ENCODE results near the gene OSTM1. TPM values are rescaled to one million over a fixed set of nuclear protein-coding genes. Genes with fewer than 3 reads are reported as not detected.
A peak's percentile ranks its signal among the peaks of the same experiment; 100 is the strongest.

The OSTM1 gene
- total RNA-seq, 2 experiments from 2014 or later: 16.3 to 20.9 TPM

DNA sequence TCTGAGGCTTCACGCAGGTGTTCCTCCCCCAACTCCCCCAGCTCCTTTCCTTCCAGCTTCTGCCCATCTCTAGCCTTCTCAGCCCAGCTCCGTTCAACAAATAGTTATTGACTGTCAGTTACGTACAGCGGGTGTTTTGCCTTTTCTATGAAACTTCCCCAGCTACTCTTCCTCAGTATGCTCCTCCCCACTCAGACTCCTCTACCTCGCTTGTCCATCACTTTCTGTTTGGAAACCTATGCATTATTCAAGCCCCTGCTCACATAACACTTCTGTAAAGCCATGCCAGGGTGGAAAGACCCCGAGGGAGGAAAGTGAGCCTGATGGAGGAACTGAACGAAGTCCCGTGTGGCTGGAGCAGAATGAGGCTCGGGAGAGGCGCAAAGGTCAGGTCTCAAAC is 47.1 kb upstream of the OSTM1 start:
- Mint-ChIP-seq H3K4me1 (ENCODE audit: low read depth) (peaks cover 27% of the 10 kb centered on the region), H3K36me3 (ENCODE audit: low read depth) (no peaks in the 10 kb centered on the region), H3K4me3 (peak overlapping the region; percentile 7), H3K27ac (no peak overlapping the region), H3K9me3 (no peaks in the 10 kb centered on the region), H3K27me3 (peaks cover 91% of the 10 kb centered on the region)
- Histone ChIP-seq H3K4me3 (ENCODE audit: low read length) (no peak overlapping the region), H3K27ac (ENCODE audit: low read depth in 1 of 2, low read length in 2 of 2) (no peak overlapping the region), H3K4me1 (ENCODE audit: insufficient read depth, low read length) (peaks cover 32% of the 10 kb centered on the region), H3K36me3 (ENCODE audit: insufficient read depth, low read length) (no peaks in the 10 kb centered on the region), H3K9me3 (ENCODE audit: control insufficient read depth in 1 of 2, insufficient read depth in 1 of 2, low read length in 2 of 2) (peaks cover 0 to 11% of the 10 kb centered on the region in 2 experiments), H3K27me3 (ENCODE audit: control insufficient read depth in 1 of 2, insufficient read depth in 2 of 2, low read length in 2 of 2) (peaks cover 64 to 94% of the 10 kb centered on the region in 2 experiments)
- no peak for DNase-seq
- ChIA-PET POLR2A (no interaction called here), CTCF (no interaction called here)
- TF ChIP-seq, protein P1, sequence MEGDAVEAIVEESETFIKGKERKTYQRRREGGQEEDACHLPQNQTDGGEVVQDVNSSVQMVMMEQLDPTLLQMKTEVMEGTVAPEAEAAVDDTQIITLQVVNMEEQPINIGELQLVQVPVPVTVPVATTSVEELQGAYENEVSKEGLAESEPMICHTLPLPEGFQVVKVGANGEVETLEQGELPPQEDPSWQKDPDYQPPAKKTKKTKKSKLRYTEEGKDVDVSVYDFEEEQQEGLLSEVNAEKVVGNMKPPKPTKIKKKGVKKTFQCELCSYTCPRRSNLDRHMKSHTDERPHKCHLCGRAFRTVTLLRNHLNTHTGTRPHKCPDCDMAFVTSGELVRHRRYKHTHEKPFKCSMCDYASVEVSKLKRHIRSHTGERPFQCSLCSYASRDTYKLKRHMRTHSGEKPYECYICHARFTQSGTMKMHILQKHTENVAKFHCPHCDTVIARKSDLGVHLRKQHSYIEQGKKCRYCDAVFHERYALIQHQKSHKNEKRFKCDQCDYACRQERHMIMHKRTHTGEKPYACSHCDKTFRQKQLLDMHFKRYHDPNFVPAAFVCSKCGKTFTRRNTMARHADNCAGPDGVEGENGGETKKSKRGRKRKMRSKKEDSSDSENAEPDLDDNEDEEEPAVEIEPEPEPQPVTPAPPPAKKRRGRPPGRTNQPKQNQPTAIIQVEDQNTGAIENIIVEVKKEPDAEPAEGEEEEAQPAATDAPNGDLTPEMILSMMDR (IDR thresholded peaks at IDR 0.05): no peak
- no peak for ATAC-seq (ENCODE audit: poor library complexity)
- intact Hi-C loops (cut with DNase I, micrococcal nuclease): loop anchor here in 1 of 2 experiments (5.0 kb wide), 1 partner anchor 41 kb away; no protein-coding TSS in a partner anchor

DNA sequence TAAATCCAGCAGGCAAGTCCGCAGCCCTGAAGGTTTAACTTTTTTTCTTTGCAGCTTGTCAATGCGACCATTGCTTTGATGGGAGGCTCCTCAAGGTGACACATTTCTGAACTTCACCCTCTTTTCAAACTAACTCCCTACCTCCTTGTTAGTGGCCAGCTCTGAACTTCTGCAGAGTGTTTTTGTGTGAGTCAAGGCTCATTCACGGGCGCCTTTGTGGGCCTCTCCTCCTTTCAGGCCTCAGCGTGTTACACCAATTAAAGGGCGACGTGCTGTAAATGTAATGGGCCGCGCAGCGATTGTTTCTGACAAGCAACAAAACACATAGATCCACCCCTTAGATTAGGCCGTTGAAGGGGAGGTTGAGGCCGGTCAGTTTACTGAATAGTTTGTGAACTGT is 45.8 kb upstream of the OSTM1 start:
- H3K36me3 Mint-ChIP-seq (ENCODE audit: low read depth): no peaks in the 10 kb centered on the region
- intact Hi-C loops (cut with DNase I, micrococcal nuclease): loop anchor here in 1 of 2 experiments (5.0 kb wide), 1 partner anchor 42 kb away; no protein-coding TSS in a partner anchor

DNA sequence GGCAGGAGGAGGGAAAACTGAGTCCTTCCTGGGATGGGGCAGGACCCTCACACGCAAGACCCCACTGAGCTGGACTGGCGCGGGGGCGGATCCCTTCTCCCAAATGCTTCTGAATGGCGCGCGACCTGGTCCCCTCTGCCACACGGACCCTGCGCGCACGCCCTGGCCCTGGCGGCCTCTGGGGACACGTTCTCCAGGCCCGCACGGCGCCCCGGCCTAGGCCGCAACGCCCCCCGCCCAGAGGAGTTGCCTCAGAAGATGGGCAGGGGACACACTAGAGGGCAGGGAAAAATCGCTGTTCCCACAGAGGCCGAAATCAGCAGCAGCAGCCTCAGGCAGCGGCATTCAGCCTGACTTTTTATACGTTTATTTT is 45.2 kb upstream of the OSTM1 start:
- Mint-ChIP-seq H3K27ac (no peak overlapping the region), H3K9me3 (no peaks in the 10 kb centered on the region), H3K4me1 (ENCODE audit: low read depth) (peaks cover 44% of the 10 kb centered on the region), H3K4me3 (no peak overlapping the region), H3K27me3 (peaks cover 91% of the 10 kb centered on the region), H3K36me3 (ENCODE audit: low read depth) (no peaks in the 10 kb centered on the region)
- peaks cover 50% of the 10 kb centered on the region for H3K4me1 ChIP-seq (ENCODE audit: insufficient read depth, low read length)
- POLR2A ChIA-PET: no interaction called here
- no peak overlapping the region for H3K4me3 ChIP-seq (ENCODE audit: low read length)
- no peak for ATAC-seq (ENCODE audit: poor library complexity)
- DNase-seq: peak in 1 of 14 experiments; percentile 8
- H3K27ac ChIP-seq (ENCODE audit: low read depth in 1 of 2, low read length in 2 of 2): no peak overlapping the region
- H3K9me3 ChIP-seq (ENCODE audit: control insufficient read depth in 1 of 2, insufficient read depth in 1 of 2, low read length in 2 of 2): peaks cover 0 to 23% of the 10 kb centered on the region in 2 experiments
- TF ChIP-seq, protein P1 (IDR thresholded peaks at IDR 0.05): no peak
- CTCF ChIA-PET: no interaction called here
- no peaks in the 10 kb centered on the region for H3K36me3 ChIP-seq (ENCODE audit: insufficient read depth, low read length)
- intact Hi-C loops (cut with DNase I, micrococcal nuclease): loop anchor here in 1 of 2 experiments (5.0 kb wide), 1 partner anchor 43 kb away; no protein-coding TSS in a partner anchor
- H3K27me3 ChIP-seq (ENCODE audit: control insufficient read depth in 1 of 2, insufficient read depth in 2 of 2, low read length in 2 of 2): peaks cover 76 to 95% of the 10 kb centered on the region in 2 experiments

More for the DNA sequence above, 45.8 kb upstream of the OSTM1 start:
- DNase-seq: no peak
- no peak overlapping the region for H3K27ac ChIP-seq (ENCODE audit: low read depth in 1 of 2, low read length in 2 of 2)
- Mint-ChIP-seq H3K27ac (no peak overlapping the region), H3K27me3 (peaks cover 91% of the 10 kb centered on the region), H3K4me1 (ENCODE audit: low read depth) (peaks cover 38% of the 10 kb centered on the region), H3K4me3 (peak overlapping the region; percentile 49), H3K9me3 (no peaks in the 10 kb centered on the region)
- no peak for ATAC-seq (ENCODE audit: poor library complexity)
- peaks cover 0 to 18% of the 10 kb centered on the region in 2 experiments for H3K9me3 ChIP-seq (ENCODE audit: control insufficient read depth in 1 of 2, insufficient read depth in 1 of 2, low read length in 2 of 2)
- POLR2A ChIA-PET: no interaction called here
- H3K36me3 ChIP-seq (ENCODE audit: insufficient read depth, low read length): no peaks in the 10 kb centered on the region
- H3K4me3 ChIP-seq (ENCODE audit: low read length): no peak overlapping the region
- H3K4me1 ChIP-seq (ENCODE audit: insufficient read depth, low read length): peaks cover 45% of the 10 kb centered on the region
- TF ChIP-seq, protein P1 (IDR thresholded peaks at IDR 0.05): no peak
- CTCF ChIA-PET: no interaction called here
- peaks cover 74 to 95% of the 10 kb centered on the region in 2 experiments for H3K27me3 ChIP-seq (ENCODE audit: control insufficient read depth in 1 of 2, insufficient read depth in 2 of 2, low read length in 2 of 2)

Data from CD4-positive, alpha-beta T cell (primary cell).